Measurements from ENCODE around the gene ATP10A. TPM values are rescaled to one million over a fixed set of nuclear protein-coding genes. Genes with fewer than 3 reads are reported as not detected.

The ATP10A gene
- total RNA-seq, 4 donors from 2014 or later, result 8.4 to 19.3 (median 16.5) TPM

GRCh38 chr15:25735550-25736384 lies 127.4 kb downstream of the ATP10A start:
- ATAC-seq (ENCODE audit: low FRiP score), result no peak
- DNase-seq (ENCODE audit: low spot score), result no peak
- TF ChIP-seq CTCF (IDR thresholded peaks at IDR 0.05), result no peak

GRCh38 chr15:25734680-25735355 lies 128.3 kb downstream of the ATP10A start:
- ATAC-seq (ENCODE audit: low FRiP score) (no peak), DNase-seq (ENCODE audit: low spot score) (no peak)
- no peak for TF ChIP-seq CTCF (IDR thresholded peaks at IDR 0.05)

- DNase-seq (ENCODE audit: low spot score) (no peak), ATAC-seq (ENCODE audit: low FRiP score) (no peak)
These were observed 129.1 kb downstream of the ATP10A start for GRCh38 chr15:25733856-25734679.

GRCh38 chr15:25733036-25733855 lies 129.9 kb downstream of the ATP10A start:
- DNase-seq (ENCODE audit: low spot score) (no peak), ATAC-seq (ENCODE audit: low FRiP score) (no peak)
- TF ChIP-seq CTCF (IDR thresholded peaks at IDR 0.05), result no peak

More at GRCh38 chr15:25733856-25734679, 129.1 kb downstream of the ATP10A start:
- TF ChIP-seq CTCF (IDR thresholded peaks at IDR 0.05), result no peak

- ATAC-seq (ENCODE audit: low FRiP score) (no peak), DNase-seq (ENCODE audit: low spot score) (no peak)
- no peak for TF ChIP-seq CTCF (IDR thresholded peaks at IDR 0.05)
These were observed 130.9 kb downstream of the ATP10A start for GRCh38 chr15:25732191-25732590.

GRCh38 chr15:25731411-25731810 lies 131.7 kb downstream of the ATP10A start:
- no peak for DNase-seq (ENCODE audit: low spot score)
- TF ChIP-seq CTCF (IDR thresholded peaks at IDR 0.05), result no peak
- ATAC-seq (ENCODE audit: low FRiP score), result no peak
